ENCODE results near the gene UQCRHL. TPM values are rescaled to one million over a fixed set of nuclear protein-coding genes. Genes with fewer than 3 reads are reported as not detected.

Gene UQCRHL
- 1.6 and 1.8 TPM in 2 replicates for total RNA-seq

GRCh38 chr1:15807549-15807948 is at the start of gene UQCRHL:
Gene UQCRHL (minus strand): TSS chr1:15807649. CDS start chr1:15807649, 0 bp downstream.

GRCh38 chr1:15847100-15847892 is 39.8 kb upstream of the UQCRHL start, which contains the start of gene SPEN:
Gene SPEN (plus strand): TSS chr1:15847707. CDS start chr1:15848068, 361 bp downstream.

GRCh38 chr1:15758343-15758931 is 49.0 kb downstream of the UQCRHL start, which contains the start of gene FBLIM1:
Gene FBLIM1 (plus strand): TSS chr1:15758795. CDS start chr1:15764984, 6,189 bp downstream.

Other genes with a start within 250 kb of the UQCRHL start
- gene AGMAT, start 222.6 kb downstream of the UQCRHL start, total RNA-seq, result 1.3 TPM in 2 replicates
- gene DDI2, start 190.2 kb downstream of the UQCRHL start, total RNA-seq, result 25.2 and 30.3 TPM in 2 replicates
- 62.9 and 79.4 TPM in 2 replicates for gene PLEKHM2, start 123.3 kb downstream of the UQCRHL start, total RNA-seq
- 0.33 and 1.1 TPM in 2 replicates for gene SLC25A34, start 71.4 kb downstream of the UQCRHL start, total RNA-seq
- gene TMEM82, start 65.2 kb downstream of the UQCRHL start, total RNA-seq, result not detected in 2 replicates
- 365 and 655 TPM in 2 replicates for gene FBLIM1, start 48.9 kb downstream of the UQCRHL start, total RNA-seq
- 33.0 and 34.6 TPM in 2 replicates for gene SPEN, start 40.1 kb upstream of the UQCRHL start, total RNA-seq
- gene ZBTB17, start 168.5 kb upstream of the UQCRHL start, total RNA-seq, result 30.1 and 41.5 TPM in 2 replicates
- gene SRARP, start 196.6 kb upstream of the UQCRHL start, total RNA-seq, result not detected in 2 replicates
- gene HSPB7, start 210.4 kb upstream of the UQCRHL start, total RNA-seq, result under 0.01 TPM in 1 of 2 replicates, not detected in the other
- not detected in 2 replicates for gene CLCNKA, start 214.4 kb upstream of the UQCRHL start, total RNA-seq
- under 0.01 TPM in 1 of 2 replicates, not detected in the other for gene CLCNKB, start 236.1 kb upstream of the UQCRHL start, total RNA-seq